Measurements from ENCODE around the gene PSMB11.
A peak's percentile ranks its signal among the peaks of the same experiment; 100 is the strongest.
"Not testable (repeated sequence)": the region's sequence is repeated elsewhere in the genome, so short reads cannot be mapped to it uniquely, and the experiment has no call there.

The PSMB11 gene

GRCh38 chr14:23042162-23042965 is at the start of gene PSMB11:
Gene PSMB11, plus strand, starts transcription at chr14:23042212. Its CDS starts 14 bp downstream, at chr14:23042226.
- Mint-ChIP-seq H3K27ac (no peak within 1 kb of the TSS), H3K27me3 (ENCODE audit: low read depth) (no peaks in the 10 kb centered on the region), H3K36me3 (ENCODE audit: low read depth) (no peaks in the 10 kb centered on the region), H3K4me3 (no peak within 1 kb of the TSS), H3K9me3 (no peaks in the 10 kb centered on the region), H3K4me1 (ENCODE audit: low read depth) (no peaks in the 10 kb centered on the region)

GRCh38 chr14:22993517-22993916 is 48.5 kb upstream of the PSMB11 start:
- Mint-ChIP-seq H3K27ac (no peak overlapping the region), H3K9me3 (no peaks in the 10 kb centered on the region), H3K36me3 (ENCODE audit: low read depth) (peaks cover 2% of the 10 kb centered on the region), H3K27me3 (ENCODE audit: low read depth) (no peaks in the 10 kb centered on the region), H3K4me1 (ENCODE audit: low read depth) (no peaks in the 10 kb centered on the region), H3K4me3 (no peak overlapping the region)

GRCh38 chr14:22994762-22995275 is 47.2 kb upstream of the PSMB11 start:
- Mint-ChIP-seq H3K36me3 (ENCODE audit: low read depth) (peaks cover 2% of the 10 kb centered on the region), H3K27me3 (ENCODE audit: low read depth) (no peaks in the 10 kb centered on the region), H3K9me3 (no peaks in the 10 kb centered on the region), H3K4me3 (no peak overlapping the region), H3K4me1 (ENCODE audit: low read depth) (no peaks in the 10 kb centered on the region), H3K27ac (no peak overlapping the region)

GRCh38 chr14:22995889-22996625 is 46.0 kb upstream of the PSMB11 start:
- Mint-ChIP-seq H3K9me3 (no peaks in the 10 kb centered on the region), H3K27me3 (ENCODE audit: low read depth) (no peaks in the 10 kb centered on the region), H3K4me3 (no peak overlapping the region)

GRCh38 chr14:22996768-22997654 is 45.0 kb upstream of the PSMB11 start:
- Mint-ChIP-seq H3K27ac (no peak overlapping the region), H3K4me3 (no peak overlapping the region), H3K4me1 (ENCODE audit: low read depth) (no peaks in the 10 kb centered on the region), H3K36me3 (ENCODE audit: low read depth) (peaks cover 2% of the 10 kb centered on the region), H3K27me3 (ENCODE audit: low read depth) (no peaks in the 10 kb centered on the region), H3K9me3 (no peaks in the 10 kb centered on the region)

More at GRCh38 chr14:22995889-22996625, 46.0 kb upstream of the PSMB11 start:
- H3K36me3 Mint-ChIP-seq (ENCODE audit: low read depth): peaks cover 2% of the 10 kb centered on the region
- no peaks in the 10 kb centered on the region for H3K4me1 Mint-ChIP-seq (ENCODE audit: low read depth)
- no peak overlapping the region for H3K27ac Mint-ChIP-seq

- Mint-ChIP-seq H3K27me3 (ENCODE audit: low read depth) (no peaks in the 10 kb centered on the region), H3K27ac (no peak overlapping the region), H3K4me3 (no peak overlapping the region), H3K36me3 (ENCODE audit: low read depth) (peaks cover 2% of the 10 kb centered on the region), H3K4me1 (ENCODE audit: low read depth) (no peaks in the 10 kb centered on the region), H3K9me3 (no peaks in the 10 kb centered on the region)
These were observed 44.2 kb upstream of the PSMB11 start for GRCh38 chr14:22997676-22998323.

GRCh38 chr14:22998329-22999012 is 43.5 kb upstream of the PSMB11 start:
- Mint-ChIP-seq H3K9me3 (no peaks in the 10 kb centered on the region), H3K27me3 (ENCODE audit: low read depth) (no peaks in the 10 kb centered on the region), H3K36me3 (ENCODE audit: low read depth) (peaks cover 2% of the 10 kb centered on the region), H3K27ac (no peak overlapping the region), H3K4me3 (no peak overlapping the region), H3K4me1 (ENCODE audit: low read depth) (no peaks in the 10 kb centered on the region)

GRCh38 chr14:23000860-23001259 is 41.2 kb upstream of the PSMB11 start:
- Mint-ChIP-seq H3K4me3 (no peak overlapping the region), H3K9me3 (no peaks in the 10 kb centered on the region), H3K4me1 (ENCODE audit: low read depth) (peaks cover 6% of the 10 kb centered on the region), H3K27me3 (ENCODE audit: low read depth) (no peaks in the 10 kb centered on the region), H3K27ac (no peak overlapping the region), H3K36me3 (ENCODE audit: low read depth) (peaks cover under 1% of the 10 kb centered on the region)

- Mint-ChIP-seq H3K4me1 (ENCODE audit: low read depth) (peaks cover 13% of the 10 kb centered on the region), H3K27ac (no peak overlapping the region), H3K4me3 (no peak overlapping the region), H3K9me3 (no peaks in the 10 kb centered on the region), H3K27me3 (ENCODE audit: low read depth) (no peaks in the 10 kb centered on the region), H3K36me3 (ENCODE audit: low read depth) (no peaks in the 10 kb centered on the region)
These were observed 39.4 kb upstream of the PSMB11 start for GRCh38 chr14:23002592-23002991.

- not testable (repeated sequence) for H3K27ac Mint-ChIP-seq; H3K36me3 Mint-ChIP-seq (ENCODE audit: low read depth); H3K27me3 Mint-ChIP-seq (ENCODE audit: low read depth); H3K9me3 Mint-ChIP-seq; H3K4me3 Mint-ChIP-seq
- peaks cover 25% of the 10 kb centered on the region for H3K4me1 Mint-ChIP-seq (ENCODE audit: low read depth)
These were observed 37.7 kb upstream of the PSMB11 start for GRCh38 chr14:23004274-23004673.

GRCh38 chr14:23005451-23006187 is 36.4 kb upstream of the PSMB11 start:
- Mint-ChIP-seq H3K4me3 (peak overlapping the region; percentile 94), H3K4me1 (ENCODE audit: low read depth) (peaks cover 31% of the 10 kb centered on the region), H3K27ac (peak overlapping the region; percentile 96), H3K9me3 (no peaks in the 10 kb centered on the region), H3K27me3 (ENCODE audit: low read depth) (no peaks in the 10 kb centered on the region), H3K36me3 (ENCODE audit: low read depth) (no peaks in the 10 kb centered on the region)

GRCh38 chr14:23006188-23006534 is 35.9 kb upstream of the PSMB11 start:
- no peaks in the 10 kb centered on the region for H3K9me3 Mint-ChIP-seq
- H3K27me3 Mint-ChIP-seq (ENCODE audit: low read depth): no peaks in the 10 kb centered on the region
- H3K4me1 Mint-ChIP-seq (ENCODE audit: low read depth): peaks cover 31% of the 10 kb centered on the region
- no peaks in the 10 kb centered on the region for H3K36me3 Mint-ChIP-seq (ENCODE audit: low read depth)
- peak overlapping the region; percentile 94 for H3K4me3 Mint-ChIP-seq
- H3K27ac Mint-ChIP-seq: peak overlapping the region; percentile 96

Measured in T-helper 1 cell treated with Interleukin-12 subunit alpha and Interleukin-12 subunit beta and Interleukin-4 antibody, amounts not matched to agents 30 μg/mL and 1 μg/mL, for 36 hours (primary cell).